ENCODE data around the gene NFATC4.
"Not testable (repeated sequence)": the region's sequence is repeated elsewhere in the genome, so short reads cannot be mapped to it uniquely, and the experiment has no call there.

Gene NFATC4

DNA sequence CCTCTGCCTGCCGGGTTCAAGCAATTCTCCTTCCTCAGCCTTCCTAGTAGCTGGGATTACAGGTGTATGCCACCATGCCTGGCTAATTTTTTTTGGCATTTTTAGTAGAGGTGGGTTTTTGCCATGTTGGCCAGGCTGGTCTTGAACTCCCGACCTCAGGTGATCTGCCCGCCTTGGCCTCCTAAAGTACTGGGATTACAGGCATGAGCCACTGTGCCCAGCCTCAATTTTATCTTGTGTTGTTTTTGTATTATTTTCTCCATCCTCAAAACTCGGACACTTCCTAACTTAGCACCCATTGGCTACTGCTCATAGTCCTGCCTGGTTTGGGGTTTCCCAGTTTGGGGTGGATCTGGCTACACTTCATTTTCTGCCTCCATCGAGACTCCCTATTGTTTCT lies 19.6 kb downstream of the NFATC4 start:
- in situ Hi-C loops (cut with MboI; ENCODE audit: low sequenced_read_pairs) = not testable (repeated sequence)

DNA sequence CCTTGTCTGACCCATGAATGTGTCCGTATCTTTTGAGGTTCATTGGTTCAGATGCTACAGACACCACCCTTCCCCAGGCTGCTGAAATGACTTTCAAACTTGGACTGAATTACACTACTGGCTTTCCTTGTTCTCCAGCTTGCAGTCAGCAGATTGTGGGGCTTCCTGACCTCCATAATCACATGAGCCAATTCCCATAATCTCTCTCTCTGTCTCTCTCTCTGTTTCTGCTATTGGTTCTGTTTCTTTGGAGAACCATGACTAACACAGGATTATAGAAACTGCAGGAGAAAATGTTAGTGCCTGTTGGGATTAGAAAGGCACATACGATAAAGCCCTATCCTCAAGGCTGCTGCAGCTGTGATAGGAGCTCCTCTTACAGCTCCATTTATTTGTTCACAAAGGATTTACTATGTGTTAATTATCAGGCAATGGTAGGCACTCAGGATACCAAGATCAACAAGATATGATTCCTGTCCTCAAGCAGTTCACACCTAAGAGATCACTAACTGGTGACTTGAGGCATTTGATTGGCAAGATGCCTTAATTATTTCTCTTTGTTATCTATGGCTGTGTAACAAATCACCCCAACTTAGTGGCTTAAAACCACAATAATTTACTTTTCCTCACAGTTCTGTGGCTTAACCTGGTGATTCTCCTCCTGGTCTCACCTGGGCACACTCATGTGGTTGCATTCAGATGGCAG lies 20.6 kb downstream of the NFATC4 start:
- in situ Hi-C loops (cut with MboI; ENCODE audit: low sequenced_read_pairs) = no loop called here

DNA sequence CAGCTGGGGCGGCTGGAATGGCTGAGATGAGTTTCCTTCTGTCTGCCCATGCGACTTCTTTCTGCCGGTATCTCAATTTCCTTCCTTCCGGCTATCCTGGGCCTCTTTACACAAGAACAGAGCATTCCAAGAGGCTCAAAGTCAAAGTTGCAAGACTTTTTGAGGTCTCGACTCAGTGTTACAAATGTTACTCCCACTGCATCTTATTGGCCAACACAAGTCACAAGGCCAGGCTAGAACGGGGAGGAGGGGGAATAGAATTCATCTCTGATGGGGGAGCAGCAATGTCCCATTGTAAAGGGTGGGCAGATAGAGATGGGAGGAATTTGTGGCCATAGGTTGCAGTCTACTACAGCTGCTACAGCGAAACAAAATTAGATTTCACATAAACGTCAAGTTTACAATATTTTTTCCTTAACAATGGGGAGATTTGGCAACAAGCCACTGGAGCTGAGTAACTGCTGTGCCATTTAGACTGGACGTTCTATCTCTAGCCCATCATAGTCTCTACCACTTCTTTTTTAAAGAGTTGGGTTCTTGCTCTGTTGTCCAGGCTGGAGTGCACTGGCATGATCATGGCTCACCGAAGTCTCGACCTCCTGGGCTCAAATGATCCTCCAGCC lies 21.4 kb downstream of the NFATC4 start:
- in situ Hi-C loops (cut with MboI; ENCODE audit: low sequenced_read_pairs) = no loop called here

DNA sequence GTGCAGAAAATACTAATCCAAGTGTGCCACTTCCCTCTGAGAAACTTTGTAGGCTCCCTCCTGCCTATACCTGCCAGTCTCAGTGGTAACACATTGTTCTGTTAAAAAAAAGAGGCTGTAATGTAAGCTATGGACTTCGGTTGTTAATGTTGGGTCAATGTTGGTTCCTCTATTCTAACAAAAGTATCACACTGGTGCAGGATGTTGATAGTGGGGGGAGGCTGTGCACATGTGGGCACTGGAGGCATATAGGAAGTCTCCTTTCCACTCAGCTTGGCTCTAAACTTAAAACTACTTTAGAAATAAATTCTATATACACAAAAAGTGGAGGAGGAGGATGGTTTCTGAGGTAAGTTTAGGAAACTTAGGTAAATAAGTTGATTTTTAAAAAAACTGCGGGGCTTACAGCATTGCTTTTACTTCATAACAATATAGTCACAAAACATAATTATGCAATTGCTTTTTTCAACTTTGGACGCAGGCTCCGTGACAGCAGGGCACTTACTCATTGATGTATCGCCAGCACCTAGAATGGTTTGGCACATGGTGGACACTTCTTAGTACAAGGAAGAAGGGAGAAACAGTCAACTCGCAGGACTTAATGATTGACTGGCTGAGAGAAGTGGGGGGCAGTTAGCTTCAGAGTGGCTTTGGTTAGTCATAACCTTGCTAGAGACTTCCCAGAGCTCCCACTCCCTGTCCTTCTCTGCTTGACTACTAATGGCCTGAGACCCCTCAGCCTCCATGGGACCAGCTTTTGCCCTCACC lies 22.9 kb downstream of the NFATC4 start:
- in situ Hi-C loops (cut with MboI; ENCODE audit: low sequenced_read_pairs) = no loop called here

DNA sequence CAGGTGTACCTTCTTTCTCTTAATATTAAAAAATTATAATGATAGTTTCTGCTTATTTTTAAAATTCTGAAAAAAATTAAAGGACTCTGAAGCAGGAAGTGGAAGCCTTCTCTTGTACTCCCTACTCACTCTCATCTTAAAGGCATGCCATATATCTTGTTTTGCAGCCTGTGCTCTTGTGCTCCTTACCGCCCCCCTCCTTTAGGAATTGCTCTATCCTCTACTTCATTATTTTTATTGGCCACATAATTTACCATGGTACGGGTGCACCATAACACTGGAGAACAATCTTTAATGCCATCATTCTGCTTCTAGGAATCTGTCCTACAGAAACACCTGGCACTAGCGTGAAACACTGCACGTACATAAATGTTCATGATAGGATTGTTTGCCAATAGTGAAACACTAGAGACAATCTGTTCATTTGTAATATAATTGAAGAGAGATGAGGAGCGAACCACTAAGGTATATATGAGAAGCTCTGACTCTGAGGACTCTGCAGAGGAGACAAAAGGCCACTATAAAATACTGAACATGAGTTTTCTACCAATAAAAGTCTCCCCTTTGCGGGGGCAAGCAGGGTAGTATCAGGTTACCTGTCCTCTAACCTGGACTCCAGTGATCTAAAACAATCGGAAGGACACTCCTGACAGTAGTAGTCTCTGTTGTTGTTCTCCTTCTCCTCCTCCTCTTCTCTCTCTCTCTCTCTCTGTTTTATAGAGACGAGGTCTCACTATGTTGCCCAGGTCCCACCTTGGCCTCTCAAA lies 24.5 kb downstream of the NFATC4 start:
- in situ Hi-C loops (cut with MboI; ENCODE audit: low sequenced_read_pairs) = no loop called here

DNA sequence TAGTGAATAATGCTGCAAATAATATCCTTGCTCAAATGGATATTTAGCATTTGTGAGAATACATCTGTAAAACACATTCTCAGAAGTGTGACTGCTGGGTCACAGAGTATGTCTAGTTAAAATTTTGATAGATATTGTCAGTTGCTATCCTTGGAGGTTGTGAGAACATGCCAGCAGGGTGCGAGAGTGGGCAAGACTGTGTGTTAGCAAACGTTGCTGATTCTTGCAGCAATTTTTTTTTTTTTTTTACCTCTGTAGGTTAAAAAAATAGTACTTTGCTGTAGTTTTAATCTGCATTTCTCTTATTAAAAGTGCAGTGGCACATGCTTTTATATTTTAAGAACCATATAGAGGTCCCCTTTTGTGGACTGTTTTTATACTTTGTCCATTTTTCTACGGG lies 26.3 kb downstream of the NFATC4 start:
- in situ Hi-C loops (cut with MboI; ENCODE audit: low sequenced_read_pairs) = no loop called here

DNA sequence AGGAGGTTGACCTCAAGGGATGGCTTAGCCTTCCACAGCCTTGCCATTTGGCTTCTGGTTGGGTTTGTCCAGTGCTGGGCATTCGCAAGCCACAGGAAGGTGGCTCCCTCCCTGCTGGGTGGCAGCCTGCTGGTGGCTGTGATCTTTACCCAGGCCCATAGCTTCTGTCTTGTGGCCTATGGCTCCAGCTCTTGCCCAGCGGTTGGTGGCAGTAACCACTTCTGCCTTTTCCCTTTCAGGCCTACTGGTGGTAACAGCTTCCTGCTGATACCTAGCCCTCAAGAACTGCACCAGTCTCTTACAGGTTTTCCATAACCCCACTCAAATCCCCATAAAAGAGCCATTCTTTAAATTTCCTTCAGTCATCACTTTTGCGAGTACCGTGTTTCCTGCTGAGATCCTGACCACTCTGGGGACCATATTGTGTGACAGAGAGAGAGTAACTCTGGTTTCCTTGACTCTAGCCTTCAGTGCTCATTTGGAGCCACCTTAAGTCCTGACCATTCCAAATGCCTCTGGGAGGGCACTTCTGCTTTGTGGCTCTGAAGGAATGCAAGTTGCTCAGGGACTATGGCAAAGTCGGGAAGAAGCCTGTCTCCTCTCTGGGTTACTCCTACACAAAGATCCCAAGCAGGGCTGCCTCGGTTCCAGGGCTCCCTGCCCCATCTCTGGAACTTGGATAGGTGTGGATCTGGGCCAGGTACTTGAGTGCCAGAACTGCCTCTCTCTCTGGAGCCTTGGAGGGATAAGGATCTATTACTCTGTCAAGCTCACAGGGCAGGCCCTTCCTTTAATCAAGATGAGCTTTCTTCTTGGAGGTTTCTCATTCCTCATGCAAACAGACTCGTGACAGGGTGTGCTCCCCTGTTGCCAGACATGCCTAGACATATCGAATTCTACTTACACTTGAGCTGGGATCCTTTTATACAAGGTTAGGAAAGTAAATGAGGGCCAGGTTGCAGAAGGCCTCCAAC lies 27.9 kb downstream of the NFATC4 start:
- in situ Hi-C loops (cut with MboI; ENCODE audit: low sequenced_read_pairs) = no loop called here

DNA sequence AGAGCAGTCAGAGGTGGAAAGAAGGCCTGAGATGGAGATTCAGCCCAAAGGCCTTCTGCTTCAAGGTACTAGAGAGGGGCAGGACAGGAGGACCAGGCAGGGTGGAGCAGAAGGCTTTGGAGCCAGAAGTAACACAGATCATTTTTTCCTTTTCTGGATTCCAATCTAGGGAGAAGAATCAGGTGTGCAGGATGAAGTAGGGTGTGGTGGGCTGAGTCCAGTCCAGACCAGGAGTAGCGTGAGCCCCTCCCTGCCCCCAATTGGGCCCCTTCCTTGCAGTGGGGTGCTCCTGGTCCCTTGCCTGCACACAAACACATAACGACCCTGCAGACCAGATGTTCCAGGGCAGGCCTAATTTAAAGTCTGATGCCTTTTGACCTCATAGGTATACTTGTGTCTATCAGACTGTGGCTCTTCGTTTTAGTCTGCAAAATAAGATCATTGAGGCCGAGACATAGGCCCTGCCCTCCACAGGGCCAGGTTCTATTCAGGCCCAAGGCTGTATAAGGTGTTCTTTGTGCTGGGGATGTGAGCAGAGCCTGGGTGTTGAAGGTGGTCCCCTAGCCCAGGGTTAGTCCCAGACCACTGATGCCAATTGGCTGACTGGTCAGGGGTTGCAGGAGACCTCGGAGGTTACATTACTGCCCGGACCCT lies 29.8 kb downstream of the NFATC4 start:
- in situ Hi-C loops (cut with MboI; ENCODE audit: low sequenced_read_pairs) = no loop called here

DNA sequence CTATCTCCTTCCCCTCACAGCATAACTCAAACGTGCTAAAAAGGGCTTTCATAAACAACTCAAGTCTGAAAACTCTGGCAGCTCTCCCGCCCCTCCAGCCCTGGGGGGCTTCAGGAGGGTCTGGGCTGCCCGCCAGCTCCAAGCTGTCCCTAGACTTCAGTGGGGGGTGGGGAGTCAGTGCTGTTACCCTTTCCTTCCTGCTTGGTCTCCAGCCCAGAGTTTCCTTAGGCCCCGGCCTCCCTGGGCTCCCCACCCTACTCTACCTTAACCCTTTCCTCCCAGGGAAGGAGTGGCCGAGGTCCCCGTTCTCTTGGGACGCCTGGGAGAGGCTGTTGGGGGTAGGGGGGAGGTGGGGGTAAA lies 30.3 kb downstream of the NFATC4 start:
- in situ Hi-C loops (cut with MboI; ENCODE audit: low sequenced_read_pairs) = no loop called here

DNA sequence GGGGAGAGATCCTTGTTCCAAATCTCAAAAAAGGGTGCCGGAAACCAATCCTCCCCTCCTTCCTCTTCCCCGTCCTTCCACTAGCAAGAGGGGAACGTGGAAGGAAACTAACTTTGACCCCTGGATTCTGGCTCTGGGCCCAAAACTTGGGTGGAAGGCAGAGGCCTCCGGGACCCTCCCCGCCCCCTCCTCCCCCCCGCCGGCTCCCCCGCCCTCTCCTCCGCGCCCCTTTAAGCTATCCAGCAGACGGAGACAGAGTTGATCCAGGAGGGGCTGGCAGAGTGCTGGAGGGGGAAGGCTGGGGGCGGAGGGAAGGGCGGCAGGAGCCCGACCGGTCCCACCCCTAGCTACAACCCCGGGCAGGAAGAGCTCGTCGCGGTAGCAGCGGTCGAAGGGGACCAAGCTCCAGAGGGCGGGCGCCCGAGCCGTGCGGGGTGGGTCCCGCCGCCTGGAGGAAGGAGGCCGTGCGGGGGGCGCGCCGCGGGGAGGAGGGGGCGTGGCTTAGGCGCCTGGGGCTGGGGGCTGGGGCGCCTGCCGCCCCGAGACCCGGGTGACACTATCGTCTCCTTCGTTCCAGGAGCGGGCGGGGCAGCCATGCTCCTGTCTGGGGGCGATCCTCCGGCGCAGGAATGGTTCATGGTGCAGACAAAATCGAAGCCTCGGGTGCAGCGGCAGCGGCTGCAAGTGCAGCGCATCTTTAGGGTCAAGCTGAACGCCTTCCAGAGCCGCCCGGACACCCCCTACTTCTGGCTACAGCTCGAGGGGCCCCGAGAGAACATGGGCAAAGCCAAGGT lies 30.9 kb downstream of the NFATC4 start, which contains the start of gene NYNRIN:
Gene NYNRIN (plus strand): TSS at position 351 of the 794 bp plus-strand sequence. CDS start 244 bp downstream, at position 595.
- in situ Hi-C loops (cut with MboI; ENCODE audit: low sequenced_read_pairs) = no loop called here

DNA sequence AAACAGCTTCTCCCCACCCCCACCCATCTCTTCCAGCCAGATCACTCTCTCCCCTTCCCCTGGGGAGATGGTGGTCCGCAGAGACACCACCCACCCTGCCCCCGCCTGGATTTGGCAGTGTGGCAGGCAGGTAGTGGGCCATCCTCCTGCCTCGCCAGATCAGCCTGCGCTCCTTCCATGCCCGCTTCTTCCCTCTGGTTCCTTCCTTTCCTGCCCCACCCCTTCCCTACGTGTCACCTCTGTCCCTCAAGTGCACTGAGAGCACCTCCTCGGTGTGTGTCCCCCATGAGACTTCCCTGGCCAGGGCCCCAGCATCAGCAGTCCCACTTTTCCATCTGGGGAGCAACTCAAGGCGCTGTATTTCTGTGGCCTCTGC lies 31.5 kb downstream of the NFATC4 start:
- in situ Hi-C loops (cut with MboI; ENCODE audit: low sequenced_read_pairs) = no loop called here

DNA sequence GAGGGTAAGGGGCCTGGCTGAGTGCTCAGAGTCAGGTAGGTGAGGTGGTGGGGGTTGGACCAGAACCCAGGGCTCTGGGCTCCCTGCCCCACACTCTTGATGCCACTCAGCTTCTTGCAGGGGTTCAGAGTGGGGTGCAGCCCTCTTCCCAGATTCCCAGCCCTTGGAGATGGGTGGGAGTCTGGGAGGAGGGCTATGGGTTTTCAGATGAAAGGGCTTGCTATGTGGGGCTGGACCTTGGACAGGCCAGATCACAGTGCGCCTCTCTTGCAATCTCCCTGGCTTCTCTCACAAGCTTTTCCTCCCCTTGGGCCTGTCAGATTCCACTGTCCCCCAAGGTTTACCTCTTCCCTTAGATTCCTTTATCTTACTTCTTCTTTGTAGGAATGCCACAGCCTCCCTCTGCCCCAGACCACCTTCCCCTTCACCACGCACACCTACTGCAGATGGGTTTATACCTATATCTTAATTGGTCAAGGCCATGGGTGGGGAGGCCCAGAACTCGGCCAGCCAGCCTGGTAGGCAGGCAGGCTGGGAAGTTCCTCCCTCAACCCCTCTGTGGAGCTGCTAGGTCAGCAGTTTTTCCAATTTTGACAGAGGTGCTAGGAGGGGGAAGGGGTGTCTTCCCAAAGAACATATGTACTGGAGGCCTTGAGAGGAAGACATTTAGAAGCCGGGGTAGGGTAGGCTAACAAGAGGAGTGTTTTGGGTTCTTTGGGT lies 32.2 kb downstream of the NFATC4 start:
- in situ Hi-C loops (cut with MboI; ENCODE audit: low sequenced_read_pairs) = no loop called here

DNA sequence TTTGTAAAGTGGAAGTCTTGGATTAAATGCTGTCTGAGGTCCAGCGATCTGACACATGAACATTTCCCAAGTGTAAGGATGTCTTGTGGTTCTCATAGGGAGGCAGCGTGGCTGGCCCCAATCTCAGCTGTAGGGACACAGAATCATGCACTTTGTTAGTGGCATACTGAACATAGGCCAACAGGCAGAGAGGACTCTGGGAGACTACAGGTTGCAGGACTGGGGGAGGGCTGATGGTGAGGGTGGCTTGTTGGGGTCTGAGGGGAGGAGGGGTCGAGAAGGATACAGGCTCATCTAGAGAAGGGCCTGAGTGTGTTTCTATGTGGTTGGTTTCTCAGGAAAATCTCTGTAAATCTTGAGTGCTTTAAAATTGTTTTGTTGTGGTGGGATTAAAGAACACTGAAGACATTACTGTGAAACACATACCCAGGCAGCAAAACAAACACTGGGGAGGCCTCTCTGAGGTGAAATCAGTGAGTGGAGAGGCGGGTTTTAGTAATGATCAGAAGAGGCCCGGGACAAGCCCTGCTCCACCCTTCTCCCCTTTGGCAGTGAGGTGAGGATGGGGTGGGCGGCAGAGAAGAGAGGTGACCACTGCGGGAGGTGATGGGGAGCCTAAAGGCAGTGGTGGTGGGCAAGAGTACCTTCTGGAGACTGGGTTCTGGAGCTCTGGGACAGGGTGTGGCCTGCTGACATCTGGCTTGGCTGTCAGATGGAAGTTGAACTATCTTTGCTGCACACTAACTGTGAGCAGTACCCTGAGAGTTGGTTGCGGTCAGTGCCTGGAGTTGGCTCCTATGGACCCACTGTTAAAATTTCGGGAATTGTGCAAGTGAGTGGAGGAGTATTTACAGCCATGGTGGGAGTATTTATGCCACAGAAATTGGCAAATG lies 34.1 kb downstream of the NFATC4 start:
- in situ Hi-C loops (cut with MboI; ENCODE audit: low sequenced_read_pairs) = no loop called here

DNA sequence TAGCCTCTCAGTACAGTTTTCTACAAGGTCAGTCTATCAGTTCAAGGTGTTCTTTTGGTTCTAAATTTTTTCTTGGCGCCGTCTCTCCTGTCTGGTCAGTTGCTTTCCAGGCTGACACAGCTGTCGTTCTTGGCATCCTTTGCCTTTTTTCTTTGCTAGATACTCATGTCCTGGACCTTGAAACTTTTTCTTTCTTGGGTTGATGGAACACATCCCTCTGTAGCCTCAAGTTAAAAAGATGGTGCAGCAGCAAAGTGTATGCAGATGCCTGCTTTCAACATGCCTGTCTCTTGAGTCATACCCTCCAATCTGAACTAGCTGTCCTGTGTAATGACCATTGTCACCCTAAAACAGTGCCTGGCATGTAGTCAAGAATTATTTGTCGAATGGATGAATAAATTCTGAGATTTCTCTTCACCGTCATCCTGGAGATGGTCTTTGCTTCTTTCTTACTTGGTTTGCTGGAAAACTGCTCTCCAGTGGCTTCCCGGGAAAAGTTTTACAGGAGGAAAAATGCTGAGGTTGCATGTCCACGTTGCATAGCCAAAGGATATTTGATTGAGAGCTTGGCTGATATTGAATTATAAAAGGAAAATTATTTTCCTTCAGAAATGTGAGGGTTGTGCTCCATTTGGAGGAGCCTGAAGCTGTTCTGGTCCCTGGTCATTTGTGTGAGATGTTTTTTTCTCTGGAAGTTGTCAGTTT lies 35.5 kb downstream of the NFATC4 start:
- in situ Hi-C loops (cut with MboI; ENCODE audit: low sequenced_read_pairs) = no loop called here

DNA sequence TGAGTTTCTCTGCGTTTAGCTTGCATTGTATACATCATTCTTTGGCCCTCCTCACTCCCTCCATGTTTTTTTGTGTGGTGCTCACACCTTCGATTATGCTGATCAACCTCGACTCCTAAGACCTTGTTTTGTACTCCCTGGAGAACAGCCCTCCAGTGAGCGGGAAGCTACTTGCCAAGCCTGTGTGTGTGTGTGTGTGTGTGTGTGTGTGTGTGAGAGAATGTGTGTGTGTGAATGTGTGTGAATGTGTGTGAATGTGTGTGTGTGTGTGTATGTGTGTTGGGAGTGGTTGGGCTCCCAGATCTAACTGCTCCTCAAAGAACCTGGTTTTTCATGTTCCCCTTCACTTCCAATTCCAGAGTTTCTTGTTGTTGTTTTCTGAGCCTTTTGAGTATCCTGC lies 36.8 kb downstream of the NFATC4 start:
- in situ Hi-C loops (cut with MboI; ENCODE audit: low sequenced_read_pairs) = no loop called here

DNA sequence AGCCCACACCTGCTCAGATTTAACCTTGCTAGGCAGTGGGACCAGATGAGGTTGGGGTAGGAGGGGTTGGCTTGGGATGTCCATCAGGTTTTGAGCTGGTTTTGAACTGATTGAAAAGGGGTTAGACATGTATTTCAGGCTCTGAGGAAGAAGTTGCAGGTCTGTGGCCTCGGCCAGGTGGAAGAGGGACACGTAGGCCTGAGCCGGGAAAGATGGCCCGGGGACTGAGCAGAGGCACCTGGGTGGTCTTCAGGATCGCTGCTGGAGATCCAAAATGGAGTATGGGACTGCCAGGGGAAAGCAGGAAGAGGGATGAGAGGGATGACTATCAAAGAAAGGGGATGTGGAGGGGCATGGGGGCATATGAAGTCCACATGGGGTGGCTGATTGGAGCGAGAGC lies 38.4 kb downstream of the NFATC4 start:
- in situ Hi-C loops (cut with MboI; ENCODE audit: low sequenced_read_pairs) = no loop called here

All from HL-60/S4 (cell line).